MCF 10A (cell line): ENCODE measurements around the gene GFER. TPM values are rescaled to one million over a fixed set of nuclear protein-coding genes. Genes with fewer than 3 reads are reported as not detected.

Experiments
- BruUV-seq: library from RNA; stranded (reverse); fragments of 400-500 nt; replicated peaks from 2 replicates; lab custom pipeline; 2021; lab: Mats Ljungman, UMichigan
- CTCF ChIA-PET: fragments of 300-600 bp; sonication (Branson Sonifier 250); formaldehyde crosslinking; extraction: SDS; loops from one replicate; lab custom pipeline; 2021; ENCODE audit warnings: antibody characterized with exemption, inconsistent platforms; lab: Yijun Ruan, JAX
- POLR2A ChIA-PET: fragments of 300-600, 350-650 bp; sonication (Branson Sonifier 250); formaldehyde crosslinking; extraction: SDS; loops from one replicate; lab custom pipeline; 2020; ENCODE audit warnings: antibody characterized with exemption, inconsistent platforms; lab: Yijun Ruan, JAX
- DNase-seq: peaks from one replicate; pipeline ENCODE4 v3.0.0-alpha.2; 2018; ENCODE audit not compliant: unreplicated experiment
- H3K27ac Mint-ChIP-seq: one replicate; pipeline ENCODE4 v1.8.0; 2022; ENCODE audit warnings: mild to moderate bottlenecking, low read depth, mixed read lengths; ENCODE audit not compliant: unreplicated experiment
- H3K27me3 Mint-ChIP-seq: one replicate; pipeline ENCODE4 v1.8.0; 2022; ENCODE audit warnings: mixed read lengths; ENCODE audit not compliant: insufficient read depth, unreplicated experiment
- H3K36me3 Mint-ChIP-seq: one replicate; pipeline ENCODE4 v1.8.0; 2022; ENCODE audit warnings: mild to moderate bottlenecking, moderate library complexity, mixed read lengths; ENCODE audit not compliant: insufficient read depth, unreplicated experiment
- H3K4me1 Mint-ChIP-seq: one replicate; pipeline ENCODE4 v1.8.0; 2022; ENCODE audit warnings: mixed read lengths; ENCODE audit not compliant: insufficient read depth, unreplicated experiment
- H3K4me3 Mint-ChIP-seq: one replicate; pipeline ENCODE4 v1.8.0; 2022; ENCODE audit warnings: mild to moderate bottlenecking, moderate library complexity, mixed read lengths; ENCODE audit not compliant: unreplicated experiment
- H3K9me3 Mint-ChIP-seq: one replicate; pipeline ENCODE4 v1.8.0; 2022; ENCODE audit warnings: mixed read lengths; ENCODE audit not compliant: unreplicated experiment
- CTCF ChIP-seq: fragments of 200-600 bp; IDR thresholded peaks from one replicate; pipeline ENCODE4 v1.8.0; 2022; ENCODE audit warnings: antibody characterized with exemption, mild to moderate bottlenecking; ENCODE audit not compliant: unreplicated experiment
- intact Hi-C: fragments of 100-400 bp; cut with micrococcal nuclease; formaldehyde crosslinking; loops from 2 replicates; pipeline ENCODE4 v1.14.1; 2022
- total RNA-seq: library from RNA; stranded (reverse); gene quantifications from 2 replicates; pipeline ENCODE4 v1.2.3, GENCODE V29; 2022

Gene GFER
- total RNA-seq, 1 experiment from 2014 or later, result 40.8 TPM

- DNase-seq, result peak; percentile 66
- H3K27me3 Mint-ChIP-seq, result no peaks in the 10 kb centered on the region
- peak overlapping the region; percentile 87 for H3K4me3 Mint-ChIP-seq
- BruUV-seq, result no TSS peak
- no peaks in the 10 kb centered on the region for H3K9me3 Mint-ChIP-seq
- peak overlapping the region; percentile 42 for H3K27ac Mint-ChIP-seq
- H3K4me1 Mint-ChIP-seq, result peaks cover 5% of the 10 kb centered on the region
- peaks cover 18% of the 10 kb centered on the region for H3K36me3 Mint-ChIP-seq
- intact Hi-C loops, result no loop called here
- ChIA-PET CTCF (interaction anchor here (0.5 to 1.8 kb wide), 6 partner anchors 9 to 198 kb away, joined by 3 to 8 read pairs (median 4); no protein-coding TSS in a partner anchor), POLR2A (interaction anchor here (0.8 to 2.8 kb wide), 6 partner anchors 10 to 213 kb away, joined by 3 to 33 read pairs (median 10); partner anchors contain the start of genes NDUFB10, RPS2 and TRAF7)
- TF ChIP-seq CTCF, result no peak
Observed at GRCh38 chr16:1942047-1942809, 41.8 kb upstream of the GFER start.

GRCh38 chr16:1942810-1943726 is 40.9 kb upstream of the GFER start, which contains the start of gene MSRB1:
MSRB1 (minus strand) TSS chr16:1943199; CDS start chr16:1943156, 43 bp downstream.
- no peak for TF ChIP-seq CTCF
- intact Hi-C loops, result no loop called here
- Mint-ChIP-seq H3K4me3 (peak within 1 kb of the TSS; percentile 87), H3K27me3 (no peaks in the 10 kb centered on the region), H3K36me3 (peaks cover 11% of the 10 kb centered on the region), H3K27ac (peak within 1 kb of the TSS; percentile 42), H3K9me3 (no peaks in the 10 kb centered on the region), H3K4me1 (peaks cover 5% of the 10 kb centered on the region)
- no TSS peak for BruUV-seq
- peak; percentile 99 for DNase-seq
- ChIA-PET CTCF (interaction anchor here (0.6 to 1.4 kb wide), 3 partner anchors 9 to 197 kb away, joined by 3 to 4 read pairs (median 3); no protein-coding TSS in a partner anchor), POLR2A (interaction anchor here (0.6 to 2.8 kb wide), 13 partner anchors 9 to 212 kb away, joined by 3 to 33 read pairs (median 3); partner anchors contain the start of genes NDUFB10, NUBP2, RPS2 and SPSB3)

- ChIA-PET POLR2A (interaction anchor here (2.1 to 2.8 kb wide), 3 partner anchors 16 to 20 kb away, joined by 5 to 33 read pairs (median 12); partner anchors contain the start of genes NDUFB10 and RPS2), CTCF (no interaction called here)
- Mint-ChIP-seq H3K9me3 (no peaks in the 10 kb centered on the region), H3K27me3 (no peaks in the 10 kb centered on the region), H3K4me1 (peaks cover 5% of the 10 kb centered on the region), H3K36me3 (peaks cover 8% of the 10 kb centered on the region), H3K4me3 (peak overlapping the region; percentile 16), H3K27ac (no peak overlapping the region)
- no peak for DNase-seq
- no TSS peak for BruUV-seq
- no peak for TF ChIP-seq CTCF
- intact Hi-C loops, result no loop called here
Observed at GRCh38 chr16:1944612-1945199, 39.3 kb upstream of the GFER start.
